Sciatic nerve (tissue), 2 donors: ENCODE results near the gene AP4E1. TPM values are rescaled to one million over a fixed set of nuclear protein-coding genes. Genes with fewer than 3 reads are reported as not detected.
"Not testable (repeated sequence)": the region's sequence is repeated elsewhere in the genome, so short reads cannot be mapped to it uniquely, and the experiment has no call there.

Experiments used
- ATAC-seq: fragments of 200-7000 bp; cut with Tn5 transposase; one replicate; pipeline ENCODE4 v1.9.1; 2020; ENCODE audit warnings: mild to moderate bottlenecking, moderate library complexity
- DNase-seq: peaks from one replicate; pipeline ENCODE4 v3.0.0-alpha.2; 2020; ENCODE audit warnings: low spot score
- intact Hi-C: fragments of 100-400 bp; cut with DNase I; formaldehyde crosslinking; loops from one replicate; pipeline ENCODE4 v1.14.2; 2022
- total RNA-seq: library from RNA; stranded (reverse); fragmentation: NEBNext Ultra II Directional; extraction: Animal tissue kit (Norgen Biotek cat#: 25700); gene quantifications from one replicate; pipeline ENCODE4 v1.2.1, GENCODE V29; 2021
- donor health status: DM: no; HTN: no; CAD: no.
- donor health status: DM: no; HTN: no; CAD: no.

AP4E1 gene
- 11.9 TPM for total RNA-seq

DNA sequence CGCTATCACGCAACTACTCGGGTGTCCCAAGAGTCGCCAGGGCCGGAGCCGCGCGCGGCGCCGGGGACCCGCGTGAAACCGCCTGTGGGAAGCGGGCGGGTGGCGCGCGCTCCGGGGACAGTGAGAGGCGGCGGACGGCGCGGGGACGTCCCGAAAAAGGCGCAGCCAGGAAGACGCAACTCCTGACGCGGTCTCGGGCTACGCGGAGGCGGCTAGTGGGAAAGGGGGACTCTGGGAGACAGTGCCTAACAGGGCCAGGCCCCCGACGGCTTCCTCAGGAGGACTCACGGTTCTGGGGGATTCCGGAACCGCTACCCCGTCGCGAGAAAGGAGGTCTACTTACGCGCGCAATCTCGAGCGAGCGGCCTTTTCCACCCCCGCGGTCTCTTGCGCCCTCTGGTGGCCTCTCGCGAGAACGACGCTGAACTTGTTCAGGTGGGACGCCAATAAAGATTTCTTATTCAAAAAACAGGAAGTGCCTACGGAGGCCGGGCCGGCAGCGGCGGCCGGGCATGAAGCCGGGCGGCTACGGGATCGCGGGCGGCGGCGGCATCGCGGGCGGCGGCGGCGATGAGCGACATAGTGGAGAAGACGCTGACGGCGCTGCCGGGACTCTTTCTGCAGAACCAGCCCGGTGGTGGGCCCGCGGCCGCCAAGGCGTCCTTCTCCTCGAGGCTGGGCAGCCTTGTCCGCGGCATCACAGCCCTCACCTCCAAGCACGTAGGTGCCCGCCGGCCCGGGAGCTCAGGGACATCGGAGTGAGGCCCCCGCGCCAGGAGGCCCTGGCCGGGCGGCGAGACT is at the start of gene AP4E1:
AP4E1 (plus strand) TSS at position 475 of the 801 bp plus-strand sequence; CDS start at position 571, 96 bp downstream.
- peak; percentile 88 for ATAC-seq
- DNase-seq, result peak; percentile 96
- intact Hi-C loops, result loop anchor here (10.0 kb wide), 1 partner anchor 234 kb away; no protein-coding TSS in a partner anchor

DNA sequence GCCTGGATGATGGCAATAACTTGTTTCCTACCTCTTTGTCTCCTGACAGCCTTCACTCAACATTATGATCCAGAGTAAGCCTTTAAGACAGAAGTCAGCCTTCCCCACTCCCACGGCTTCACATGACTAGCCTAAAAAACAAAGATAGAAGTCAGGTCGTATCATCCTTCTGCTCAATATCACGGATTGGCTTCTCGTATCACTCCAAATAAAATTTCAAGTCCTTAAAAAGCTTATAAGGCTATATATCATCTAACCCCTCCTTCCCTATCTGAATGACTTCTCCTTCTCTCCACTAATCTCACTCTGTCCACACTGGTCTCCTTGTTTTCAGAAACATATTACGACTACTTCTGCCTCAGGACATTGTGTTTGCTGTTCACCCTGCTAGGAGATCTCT is 47.7 kb upstream of the AP4E1 start:
- intact Hi-C loops, result no loop called here
- no peak for DNase-seq
- ATAC-seq, result no peak

DNA sequence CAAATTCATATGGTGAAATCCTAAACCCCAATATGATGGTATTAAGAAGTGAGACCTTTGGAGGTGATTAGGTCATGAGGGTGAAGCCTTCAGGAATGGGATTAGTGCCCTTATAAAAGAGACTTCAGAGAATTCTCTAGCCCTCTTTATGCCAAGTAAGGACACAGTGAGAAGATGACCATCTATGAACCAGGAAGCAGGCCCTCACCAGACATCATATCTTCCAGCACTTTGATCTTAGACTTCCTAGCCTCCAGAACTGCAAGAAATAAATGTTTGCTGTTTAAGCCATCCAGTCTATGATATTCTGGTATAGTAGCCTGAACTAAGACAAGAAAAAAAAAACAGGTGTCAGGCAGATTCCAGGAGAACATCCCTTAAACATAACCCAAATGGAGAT is 45.9 kb upstream of the AP4E1 start:
- DNase-seq (no peak), ATAC-seq (no peak)
- intact Hi-C loops, result no loop called here

DNA sequence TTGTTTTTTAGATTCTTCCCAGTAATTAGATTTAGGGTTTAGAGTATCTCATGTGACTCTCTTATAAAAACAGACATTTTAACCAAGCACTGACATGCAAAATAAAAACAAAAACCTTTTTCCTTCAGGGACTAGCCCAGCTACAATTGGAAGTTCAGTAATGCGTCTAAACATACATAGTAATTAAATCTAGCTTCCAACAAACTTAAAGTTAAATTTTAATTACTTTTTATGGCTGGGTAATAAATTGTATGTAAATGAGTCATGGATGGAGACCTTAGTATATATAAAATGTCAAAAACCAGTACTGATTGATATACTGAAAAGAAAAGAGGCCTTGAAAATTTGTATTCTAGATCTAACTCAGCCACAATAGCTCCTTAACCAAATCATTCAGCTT is 43.6 kb upstream of the AP4E1 start:
- ATAC-seq (no peak), DNase-seq (no peak)
- intact Hi-C loops, result no loop called here

DNA sequence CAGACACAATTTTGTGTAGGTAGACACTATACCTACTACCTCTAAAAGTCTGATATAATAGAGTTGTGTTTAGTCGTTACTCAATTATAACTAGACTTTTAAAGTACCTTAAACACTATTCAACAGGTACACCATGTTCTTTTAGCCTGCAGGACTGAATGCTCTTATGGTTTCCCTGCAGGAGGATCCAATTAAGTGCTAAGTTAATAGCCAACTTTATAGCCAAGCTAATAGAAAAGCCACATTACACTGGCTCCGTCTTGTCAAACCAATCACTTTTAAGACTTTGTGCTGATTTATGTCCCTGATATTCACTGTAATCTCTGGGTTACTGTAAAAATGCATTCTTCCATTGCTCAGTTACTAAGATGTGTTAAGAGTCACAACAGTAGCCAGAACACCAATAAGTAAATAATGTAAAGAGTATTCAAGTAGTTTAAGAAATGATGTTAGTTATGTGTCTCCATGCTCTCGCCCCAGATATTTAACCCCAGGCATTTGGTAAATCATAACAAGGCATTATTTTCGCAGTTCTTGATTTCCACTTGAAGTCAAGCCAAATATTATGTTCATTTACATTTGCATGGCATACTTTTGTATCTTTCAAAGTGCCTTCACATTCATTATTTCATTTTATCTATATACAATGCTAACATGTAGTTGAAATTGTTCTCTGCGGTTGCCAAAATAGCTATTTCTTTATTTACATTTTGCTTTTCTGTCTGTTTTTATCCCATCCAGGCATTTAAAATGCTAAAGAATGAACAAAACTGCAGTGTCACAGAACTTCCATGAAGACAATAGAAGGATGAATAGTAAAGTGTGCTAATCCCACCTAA is 42.7 kb upstream of the AP4E1 start:
- DNase-seq (no peak), ATAC-seq (no peak)
- intact Hi-C loops, result no loop called here

DNA sequence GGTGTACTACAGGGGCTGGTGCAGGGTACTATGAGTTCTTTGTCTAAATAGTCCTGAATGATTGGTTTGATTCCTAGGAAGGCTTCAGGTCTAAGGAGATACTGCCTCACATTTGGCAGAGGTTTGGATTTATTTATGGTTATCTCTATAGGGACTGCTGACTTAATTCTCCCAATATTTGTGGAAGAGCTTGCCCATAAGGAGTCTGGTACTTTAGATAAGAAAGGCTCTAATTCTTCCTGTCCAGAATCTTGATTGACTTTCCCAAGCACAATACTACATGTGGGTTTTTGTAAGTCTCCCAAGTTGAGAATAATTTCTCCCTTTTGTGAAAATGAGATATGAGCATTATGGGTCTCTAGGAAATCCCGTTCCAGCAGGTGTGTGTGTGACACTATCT is 36.7 kb upstream of the AP4E1 start:
- intact Hi-C loops, result no loop called here
- ATAC-seq (no peak), DNase-seq (no peak)

DNA sequence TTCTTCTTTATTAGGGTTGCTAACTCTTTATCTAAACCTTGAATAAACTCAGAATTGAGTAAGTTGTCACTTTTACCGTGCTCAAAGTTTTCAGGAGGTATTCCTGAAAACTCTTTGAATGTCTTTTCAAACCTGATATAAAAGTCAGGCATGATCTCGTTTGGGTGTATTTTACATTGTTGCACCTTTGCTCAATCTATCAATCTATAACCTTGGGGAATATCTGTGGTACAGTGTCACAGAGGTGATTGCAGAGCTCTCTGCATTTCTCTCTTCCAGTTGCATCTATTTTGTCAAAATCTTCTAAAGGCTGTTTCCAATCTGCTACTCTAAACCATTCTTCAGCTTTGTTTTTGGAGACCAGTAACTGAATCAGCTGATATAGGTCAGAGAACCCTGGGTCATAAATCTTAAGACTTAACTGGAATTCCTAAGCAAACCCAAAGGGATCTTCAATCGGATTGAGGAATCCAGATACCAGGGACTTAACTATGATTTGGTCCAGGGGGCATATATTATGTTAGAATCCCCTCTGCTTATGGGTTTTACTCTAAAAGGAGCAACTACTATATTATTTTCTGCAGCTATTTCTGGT is 35.6 kb upstream of the AP4E1 start:
- intact Hi-C loops, result no loop called here
- DNase-seq (no peak), ATAC-seq (no peak)

DNA sequence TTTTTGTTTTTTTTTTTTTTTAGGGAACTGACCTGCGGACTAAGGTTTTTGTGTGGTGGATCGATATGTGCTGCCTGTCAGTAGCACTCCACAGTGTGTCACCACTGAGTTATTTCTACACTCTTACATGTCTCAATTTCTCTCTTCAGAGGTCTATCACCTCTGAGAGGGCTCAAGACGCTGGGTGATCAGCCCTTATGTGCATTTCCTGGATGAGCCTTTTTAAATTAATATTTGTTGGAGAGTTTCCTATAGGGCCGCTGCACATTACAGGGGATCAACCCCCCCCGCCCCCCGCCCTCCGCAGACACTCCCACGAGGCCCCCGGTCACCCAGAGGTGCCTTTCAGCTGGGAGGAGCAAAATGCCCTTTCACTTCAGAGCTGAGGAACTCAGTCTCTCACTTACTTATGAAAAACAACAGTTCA is 34.5 kb upstream of the AP4E1 start:
- intact Hi-C loops, result no loop called here
- no peak for ATAC-seq
- no peak for DNase-seq

DNA sequence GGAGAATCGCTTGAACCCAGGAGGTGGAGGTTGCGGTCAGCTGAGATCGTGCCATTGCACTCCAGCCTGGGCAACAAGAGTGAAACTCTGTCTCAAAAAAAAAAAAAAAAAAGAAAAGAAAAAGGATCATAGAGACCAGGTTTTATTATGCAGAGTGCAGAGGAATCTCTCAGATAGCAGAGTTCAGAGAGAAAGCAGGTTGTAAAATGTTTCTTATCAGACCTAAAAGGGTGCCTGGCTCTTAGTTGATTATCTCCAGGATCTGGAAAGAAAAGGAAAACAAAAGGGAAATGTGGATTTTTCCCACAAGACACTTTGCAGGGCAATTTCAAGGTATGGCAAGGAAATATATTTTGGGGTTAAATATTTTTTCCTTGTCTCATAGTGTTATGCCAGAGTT is 33.2 kb upstream of the AP4E1 start:
- ATAC-seq, intact Hi-C loops, DNase-seq: not testable (repeated sequence)

DNA sequence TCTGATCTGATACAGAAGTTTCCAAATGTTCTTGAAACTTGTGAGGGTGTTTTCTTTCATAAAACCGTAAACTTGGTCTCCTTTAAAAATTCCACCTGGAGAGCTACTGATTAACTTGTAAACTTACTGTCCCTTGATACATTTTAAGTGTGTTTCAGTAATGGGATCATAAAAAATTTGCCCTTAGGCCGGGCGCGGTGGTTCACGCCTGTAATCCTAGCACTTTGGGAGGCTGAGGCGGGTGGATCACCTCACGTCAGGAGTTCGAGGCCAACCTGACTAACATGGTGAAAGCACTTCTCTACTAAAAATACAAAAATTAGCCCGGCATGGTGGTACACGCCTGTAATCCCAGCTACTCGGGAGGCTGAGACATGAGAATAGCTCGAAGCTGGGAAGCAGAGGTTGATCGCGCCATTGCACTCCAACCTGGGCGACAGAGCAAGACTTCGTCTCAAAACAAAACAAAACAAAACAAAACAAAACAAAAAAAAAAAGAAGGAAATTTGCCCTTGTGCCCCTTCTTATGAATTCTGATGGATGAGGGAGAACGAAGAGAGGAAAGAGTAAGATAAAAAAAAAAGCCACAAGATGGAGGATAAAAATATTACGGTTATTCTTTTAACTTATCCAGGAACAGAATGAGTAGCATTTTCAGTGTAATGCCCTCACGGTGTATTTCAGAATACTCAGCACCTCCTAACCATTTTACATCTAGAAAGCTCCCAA is 32.1 kb upstream of the AP4E1 start:
- intact Hi-C loops, result no loop called here
- no peak for ATAC-seq
- DNase-seq, result no peak

DNA sequence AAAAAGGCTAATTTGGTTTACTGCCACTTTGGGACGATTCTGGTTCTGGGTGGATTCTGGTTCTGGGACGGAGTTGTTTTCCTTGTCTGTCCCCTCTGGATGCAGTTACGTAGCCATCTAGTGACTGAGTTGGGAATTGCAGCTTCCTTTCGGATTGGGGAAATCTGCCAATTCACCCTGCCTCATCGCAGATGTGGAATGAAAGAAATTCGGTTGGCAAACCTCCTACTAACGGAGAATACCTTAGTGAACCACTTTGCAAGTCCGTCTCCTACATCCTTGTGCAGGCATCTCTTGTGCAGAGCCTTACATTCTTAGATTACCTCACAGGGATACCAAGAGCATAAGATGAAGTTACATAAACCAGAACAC is 31.5 kb upstream of the AP4E1 start:
- DNase-seq (peak; percentile 83), ATAC-seq (peak; percentile 92)
- intact Hi-C loops, result no loop called here

DNA sequence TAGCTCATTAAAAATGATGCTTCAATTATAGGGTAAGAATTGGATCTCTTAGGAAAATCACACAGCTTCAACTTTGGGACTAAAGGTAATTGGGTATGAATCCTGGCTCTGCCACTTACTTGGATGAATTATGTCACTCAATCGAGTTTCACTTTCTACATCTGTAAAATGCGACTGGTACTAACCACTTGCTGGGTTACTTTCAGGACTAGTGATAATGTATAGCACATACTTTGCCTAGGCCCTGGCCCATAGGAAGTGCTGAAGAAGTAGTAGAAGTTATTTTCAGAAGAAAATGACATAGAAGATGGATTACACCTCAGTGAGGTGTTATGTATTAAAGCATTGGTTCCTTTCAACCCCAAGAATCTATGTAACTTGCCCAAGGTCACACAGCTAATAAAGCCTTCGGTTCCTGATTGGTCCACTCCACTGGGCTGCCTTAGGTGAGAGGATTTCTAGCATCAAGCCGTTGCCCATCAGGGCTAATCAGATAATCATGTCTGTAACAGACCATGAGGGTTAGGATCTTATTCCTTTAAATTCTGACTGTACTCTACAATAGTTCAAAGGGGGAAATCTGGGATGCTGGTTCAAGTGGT is 29.4 kb upstream of the AP4E1 start:
- ATAC-seq (no peak), DNase-seq (no peak)
- intact Hi-C loops, result no loop called here

DNA sequence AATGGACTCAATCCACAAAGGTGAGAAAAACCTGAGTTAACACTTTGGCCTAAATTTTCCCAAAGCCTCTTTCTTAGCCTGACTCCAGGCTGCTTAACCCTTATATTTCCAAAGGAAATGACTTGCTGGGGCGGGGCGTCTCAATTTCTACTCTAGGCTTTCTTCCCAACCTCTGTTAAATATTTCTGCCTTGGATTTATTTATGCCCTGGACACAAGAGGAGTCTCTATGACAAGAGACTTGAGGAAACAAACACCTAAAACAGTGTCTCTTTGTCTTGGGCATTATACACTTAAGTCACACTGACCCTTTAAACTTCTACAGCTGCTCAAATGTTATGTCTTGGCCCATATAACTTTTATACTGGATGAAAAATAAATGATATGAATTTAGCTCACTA is 28.3 kb upstream of the AP4E1 start:
- intact Hi-C loops, result no loop called here
- no peak for DNase-seq
- no peak for ATAC-seq

DNA sequence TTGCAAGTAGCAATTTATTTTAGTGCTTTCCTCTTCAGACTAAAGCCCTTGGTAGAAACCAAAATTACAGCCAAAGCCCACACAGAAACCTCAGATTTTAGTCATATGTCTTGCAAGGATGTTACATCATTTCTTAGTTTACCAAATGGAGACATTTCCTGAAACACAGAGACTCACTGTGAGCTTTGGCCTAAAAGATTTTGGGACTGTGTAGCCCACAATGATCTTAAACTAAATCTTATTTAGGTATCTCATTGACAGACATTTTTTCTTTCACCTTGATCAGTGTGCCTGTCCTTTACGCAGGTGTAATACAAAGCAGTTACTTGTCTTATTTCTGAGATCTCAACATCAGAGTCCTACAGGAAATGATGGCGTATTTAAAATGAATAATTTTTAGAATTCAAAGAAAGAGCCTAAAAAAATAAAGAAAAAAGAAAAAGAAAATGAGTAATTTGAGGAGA is 27.8 kb upstream of the AP4E1 start:
- ATAC-seq, result no peak
- intact Hi-C loops, result no loop called here

DNA sequence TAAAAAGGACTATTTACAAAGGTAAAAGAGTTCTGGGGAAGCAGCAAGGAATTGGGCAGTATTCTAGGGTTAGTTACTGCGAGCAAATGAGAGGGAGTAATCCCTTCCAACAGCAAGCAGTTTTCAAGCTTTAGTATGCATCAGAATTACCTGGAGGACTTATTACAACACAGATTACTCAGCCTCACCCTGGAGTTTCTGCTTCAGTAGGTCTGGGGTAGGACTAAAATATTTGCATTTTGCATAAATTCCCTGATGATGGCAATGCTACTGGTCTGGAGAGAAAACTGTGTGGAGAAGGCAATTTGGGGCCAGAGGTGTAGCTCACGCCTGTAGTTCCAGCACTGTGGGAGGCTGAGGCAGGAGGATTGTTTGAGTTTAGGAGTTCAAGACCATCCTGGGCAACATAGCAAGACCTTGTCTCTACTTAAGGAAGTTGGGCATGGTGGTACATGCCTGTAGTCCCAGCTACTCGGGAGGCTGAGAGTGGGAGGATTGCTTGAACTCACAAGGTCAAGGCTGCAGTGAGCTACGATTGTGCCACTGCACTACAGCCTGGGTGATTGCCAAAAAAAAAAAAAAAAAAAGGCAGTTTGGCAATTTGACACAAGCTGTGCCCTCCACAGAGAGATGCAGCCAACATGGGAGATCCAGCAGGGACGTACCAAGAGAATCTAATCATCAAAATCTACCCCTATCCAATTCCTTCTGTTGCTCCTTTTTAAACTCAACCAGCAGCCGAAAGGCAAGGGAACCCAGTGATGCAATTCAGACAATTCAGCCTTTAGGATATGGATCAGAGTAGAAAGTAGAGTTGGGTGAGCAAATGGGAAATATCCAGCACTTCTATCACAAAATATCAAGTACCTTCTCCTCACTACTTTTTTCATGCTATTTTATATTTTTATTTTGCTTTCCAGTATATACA is 27.1 kb upstream of the AP4E1 start:
- intact Hi-C loops, result no loop called here
- DNase-seq (no peak), ATAC-seq (no peak)

More for the DNA sequence above, 27.8 kb upstream of the AP4E1 start:
- no peak for DNase-seq

DNA sequence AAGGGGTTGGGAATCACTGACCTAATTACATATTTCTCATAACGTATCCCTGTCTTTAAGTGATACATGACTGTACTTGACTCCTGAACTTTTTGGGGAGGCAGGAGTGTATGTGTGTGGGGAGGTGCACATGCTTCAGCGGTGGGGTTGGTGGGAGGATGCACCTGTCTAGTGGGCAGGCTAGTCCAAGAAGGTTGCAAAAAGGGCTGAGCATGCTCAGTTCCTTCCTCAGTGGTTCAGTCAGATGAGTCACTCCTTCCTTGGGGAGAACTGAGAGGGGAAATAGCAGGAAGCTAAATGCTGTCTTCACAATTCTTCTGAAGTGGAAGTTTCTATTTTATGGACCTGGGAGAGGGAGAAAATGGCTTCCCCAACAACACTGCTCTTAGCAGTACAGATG is 24.6 kb upstream of the AP4E1 start:
- DNase-seq, result no peak
- intact Hi-C loops, result no loop called here

DNA sequence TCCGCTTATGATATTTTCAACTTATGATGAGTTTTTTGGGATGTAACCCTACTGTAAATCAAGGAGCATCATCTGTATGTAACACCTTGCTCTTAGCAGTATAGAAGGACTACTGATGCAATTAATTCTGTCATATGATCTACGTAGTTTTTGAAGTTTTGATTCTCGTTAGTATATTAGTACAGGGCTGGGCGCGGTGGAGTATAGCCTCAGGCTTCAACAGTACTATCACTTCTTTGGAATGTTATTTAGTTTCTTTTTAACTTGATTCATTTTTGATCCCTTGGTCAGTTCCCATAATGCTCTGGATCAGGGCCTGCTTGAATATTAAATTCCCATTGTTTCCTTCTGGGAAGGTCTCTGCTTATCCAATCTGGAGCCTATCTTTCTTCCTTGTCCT is 23.9 kb upstream of the AP4E1 start:
- no peak for DNase-seq
- peak; percentile 27 for ATAC-seq
- intact Hi-C loops, result no loop called here

More for the DNA sequence above, 24.6 kb upstream of the AP4E1 start:
- ATAC-seq, result peak; percentile 31

DNA sequence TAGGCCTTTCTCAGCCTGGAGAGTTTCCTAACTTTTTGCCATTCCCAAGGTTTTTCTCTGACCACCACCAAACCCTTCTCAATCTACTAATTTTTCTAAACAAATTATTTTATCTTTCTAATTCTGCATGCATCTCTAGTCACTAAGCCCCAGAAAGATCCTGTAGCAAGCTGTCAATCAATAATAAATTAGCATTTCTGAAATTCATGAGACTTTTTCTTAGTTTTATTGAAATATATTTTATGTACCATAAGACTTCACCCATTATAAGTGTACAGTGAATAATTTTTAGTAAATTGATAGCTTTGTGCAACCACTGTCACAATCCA is 22.4 kb upstream of the AP4E1 start:
- intact Hi-C loops, result no loop called here
- no peak for DNase-seq
- ATAC-seq, result no peak
